GM23338 (cell line): ENCODE results near the gene KAT6B. TPM values are rescaled to one million over a fixed set of nuclear protein-coding genes. Genes with fewer than 3 reads are reported as not detected.

ENCODE experiments used
- CREB1 ChIP-seq: fragments of 250-450 bp; sonication (Bioruptor Pico); IDR thresholded peaks from 2 replicates; pipeline ENCODE4 v1.5.0; 2020; ENCODE audit warnings: low read depth, mild to moderate bottlenecking, moderate library complexity
- EZH2phosphoT487 ChIP-seq: fragments of 200-600 bp; sonication (generic); IDR thresholded peaks from one replicate; pipeline ENCODE4 v1.8.1; 2018; ENCODE audit warnings: antibody characterized with exemption; ENCODE audit not compliant: unreplicated experiment
- STAT1 ChIP-seq: IDR thresholded peaks from one replicate; pipeline ENCODE4 v1.6.1; 2016; ENCODE audit warnings: antibody characterized with exemption; ENCODE audit not compliant: unreplicated experiment
- ZNF114 ChIP-seq: fragments of 250-450 bp; sonication (Bioruptor Pico); IDR thresholded peaks from 2 replicates; pipeline ENCODE4 v1.5.0; 2020; ENCODE audit warnings: mild to moderate bottlenecking, moderate library complexity
- ZNF331 ChIP-seq: fragments of 250-450 bp; sonication (Bioruptor Pico); IDR thresholded peaks from 2 replicates; pipeline ENCODE4 v1.5.0; 2020; ENCODE audit warnings: low read depth, mild to moderate bottlenecking, moderate library complexity
- polyA plus RNA-seq: library from polyadenylated mRNA; unstranded; fragments of >200 nt; fragmentation: Nextera tagmentation; extraction: Ambion mirVana; gene quantifications from 2 replicates; pipeline ENCODE4 v1.2.1, GENCODE V29; 2016
- total RNA-seq: library from RNA; depleted of rRNA; stranded (reverse); fragments of >200 nt; shearing (Covaris generic); gene quantifications from 2 replicates; pipeline ENCODE4 v1.2.3, GENCODE V29; 2014
- TF ChIP-seq, protein P1 (sequence below): fragments of 250-450 bp; sonication (Bioruptor Pico); IDR thresholded peaks from 2 replicates; pipeline ENCODE4 v1.5.0; 2020; ENCODE audit warnings: mild to moderate bottlenecking, moderate library complexity
- TF ChIP-seq, protein P2 (sequence below): IDR thresholded peaks from 2 replicates; pipeline ENCODE4 v1.6.1; 2016; ENCODE audit warnings: antibody characterized with exemption
- TF ChIP-seq, protein P3 (sequence below), 2 experiments: fragments of 200-600 bp in 1 of 2; sonication (generic) in 1 of 2; conservative IDR thresholded peaks; 2 replicates each; pipeline versions ENCODE4 v1.5.1 to v1.6.1; 2016 to 2017; ENCODE audit warnings: antibody characterized with exemption in 2 of 2, low read depth in 2 of 2, mild to moderate bottlenecking in 2 of 2, moderate library complexity in 1 of 2

The KAT6B gene
- total and polyA plus RNA-seq, 2 experiments from 2014 or later: 21.3 to 31.4 TPM

DNA sequence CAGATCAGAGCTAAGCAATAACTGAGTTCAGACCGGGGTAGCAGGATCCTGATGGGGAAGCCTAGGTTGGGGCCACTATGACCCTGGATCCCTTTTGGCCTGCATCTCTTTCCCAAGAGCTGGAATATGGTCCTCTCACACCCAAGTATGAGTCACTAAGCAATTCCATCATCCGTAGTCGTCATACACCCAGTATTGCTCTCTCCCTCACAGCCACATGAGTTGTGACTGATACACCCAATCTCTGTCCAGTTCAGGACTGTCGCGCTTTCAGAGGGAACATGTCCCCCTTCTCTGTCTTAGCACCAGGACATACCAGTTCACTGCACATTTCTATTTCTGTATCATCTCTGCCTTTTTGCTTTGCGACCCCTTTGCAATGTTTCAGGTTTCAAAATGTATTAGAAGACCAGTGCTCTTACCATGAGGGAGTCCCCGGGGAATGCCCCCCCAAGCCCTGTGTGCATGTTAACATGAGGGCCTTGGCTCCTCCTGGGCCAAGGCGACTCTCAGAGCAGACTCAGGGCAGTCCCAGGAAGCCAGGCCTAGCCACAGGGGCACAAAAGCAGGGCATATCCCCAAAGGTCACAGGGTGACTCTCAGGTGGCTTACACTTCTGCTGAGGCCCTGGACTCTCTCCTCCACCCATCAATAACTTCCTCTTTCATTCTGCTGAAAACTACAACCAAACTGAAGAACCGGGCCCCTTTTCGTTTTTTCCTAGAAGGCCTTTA, 209.7 kb downstream of the KAT6B start (continued):
- TF ChIP-seq, protein P1, sequence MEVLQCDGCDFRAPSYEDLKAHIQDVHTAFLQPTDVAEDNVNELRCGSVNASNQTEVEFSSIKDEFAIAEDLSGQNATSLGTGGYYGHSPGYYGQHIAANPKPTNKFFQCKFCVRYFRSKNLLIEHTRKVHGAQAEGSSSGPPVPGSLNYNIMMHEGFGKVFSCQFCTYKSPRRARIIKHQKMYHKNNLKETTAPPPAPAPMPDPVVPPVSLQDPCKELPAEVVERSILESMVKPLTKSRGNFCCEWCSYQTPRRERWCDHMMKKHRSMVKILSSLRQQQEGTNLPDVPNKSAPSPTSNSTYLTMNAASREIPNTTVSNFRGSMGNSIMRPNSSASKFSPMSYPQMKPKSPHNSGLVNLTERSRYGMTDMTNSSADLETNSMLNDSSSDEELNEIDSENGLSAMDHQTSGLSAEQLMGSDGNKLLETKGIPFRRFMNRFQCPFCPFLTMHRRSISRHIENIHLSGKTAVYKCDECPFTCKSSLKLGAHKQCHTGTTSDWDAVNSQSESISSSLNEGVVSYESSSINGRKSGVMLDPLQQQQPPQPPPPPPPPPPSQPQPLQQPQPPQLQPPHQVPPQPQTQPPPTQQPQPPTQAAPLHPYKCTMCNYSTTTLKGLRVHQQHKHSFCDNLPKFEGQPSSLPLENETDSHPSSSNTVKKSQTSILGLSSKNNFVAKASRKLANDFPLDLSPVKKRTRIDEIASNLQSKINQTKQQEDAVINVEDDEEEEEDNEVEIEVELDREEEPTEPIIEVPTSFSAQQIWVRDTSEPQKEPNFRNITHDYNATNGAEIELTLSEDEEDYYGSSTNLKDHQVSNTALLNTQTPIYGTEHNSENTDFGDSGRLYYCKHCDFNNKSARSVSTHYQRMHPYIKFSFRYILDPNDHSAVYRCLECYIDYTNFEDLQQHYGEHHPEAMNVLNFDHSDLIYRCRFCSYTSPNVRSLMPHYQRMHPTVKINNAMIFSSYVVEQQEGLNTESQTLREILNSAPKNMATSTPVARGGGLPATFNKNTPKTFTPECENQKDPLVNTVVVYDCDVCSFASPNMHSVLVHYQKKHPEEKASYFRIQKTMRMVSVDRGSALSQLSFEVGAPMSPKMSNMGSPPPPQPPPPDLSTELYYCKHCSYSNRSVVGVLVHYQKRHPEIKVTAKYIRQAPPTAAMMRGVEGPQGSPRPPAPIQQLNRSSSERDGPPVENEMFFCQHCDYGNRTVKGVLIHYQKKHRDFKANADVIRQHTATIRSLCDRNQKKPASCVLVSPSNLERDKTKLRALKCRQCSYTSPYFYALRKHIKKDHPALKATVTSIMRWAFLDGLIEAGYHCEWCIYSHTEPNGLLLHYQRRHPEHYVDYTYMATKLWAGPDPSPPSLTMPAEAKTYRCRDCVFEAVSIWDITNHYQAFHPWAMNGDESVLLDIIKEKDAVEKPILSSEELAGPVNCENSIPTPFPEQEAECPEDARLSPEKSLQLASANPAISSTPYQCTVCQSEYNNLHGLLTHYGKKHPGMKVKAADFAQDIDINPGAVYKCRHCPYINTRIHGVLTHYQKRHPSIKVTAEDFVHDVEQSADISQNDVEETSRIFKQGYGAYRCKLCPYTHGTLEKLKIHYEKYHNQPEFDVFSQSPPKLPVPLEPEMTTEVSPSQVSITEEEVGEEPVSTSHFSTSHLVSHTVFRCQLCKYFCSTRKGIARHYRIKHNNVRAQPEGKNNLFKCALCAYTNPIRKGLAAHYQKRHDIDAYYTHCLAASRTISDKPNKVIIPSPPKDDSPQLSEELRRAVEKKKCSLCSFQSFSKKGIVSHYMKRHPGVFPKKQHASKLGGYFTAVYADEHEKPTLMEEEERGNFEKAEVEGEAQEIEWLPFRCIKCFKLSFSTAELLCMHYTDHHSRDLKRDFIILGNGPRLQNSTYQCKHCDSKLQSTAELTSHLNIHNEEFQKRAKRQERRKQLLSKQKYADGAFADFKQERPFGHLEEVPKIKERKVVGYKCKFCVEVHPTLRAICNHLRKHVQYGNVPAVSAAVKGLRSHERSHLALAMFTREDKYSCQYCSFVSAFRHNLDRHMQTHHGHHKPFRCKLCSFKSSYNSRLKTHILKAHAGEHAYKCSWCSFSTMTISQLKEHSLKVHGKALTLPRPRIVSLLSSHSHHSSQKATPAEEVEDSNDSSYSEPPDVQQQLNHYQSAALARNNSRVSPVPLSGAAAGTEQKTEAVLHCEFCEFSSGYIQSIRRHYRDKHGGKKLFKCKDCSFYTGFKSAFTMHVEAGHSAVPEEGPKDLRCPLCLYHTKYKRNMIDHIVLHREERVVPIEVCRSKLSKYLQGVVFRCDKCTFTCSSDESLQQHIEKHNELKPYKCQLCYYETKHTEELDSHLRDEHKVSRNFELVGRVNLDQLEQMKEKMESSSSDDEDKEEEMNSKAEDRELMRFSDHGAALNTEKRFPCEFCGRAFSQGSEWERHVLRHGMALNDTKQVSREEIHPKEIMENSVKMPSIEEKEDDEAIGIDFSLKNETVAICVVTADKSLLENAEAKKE (CRISPR knock-in tag): no peak
- TF ChIP-seq ZNF114 (CRISPR knock-in tag) (no peak), ZNF331 (no peak), STAT1 (no peak), CREB1 (CRISPR knock-in tag) (no peak), EZH2phosphoT487 (no peak)
- TF ChIP-seq, protein P2, sequence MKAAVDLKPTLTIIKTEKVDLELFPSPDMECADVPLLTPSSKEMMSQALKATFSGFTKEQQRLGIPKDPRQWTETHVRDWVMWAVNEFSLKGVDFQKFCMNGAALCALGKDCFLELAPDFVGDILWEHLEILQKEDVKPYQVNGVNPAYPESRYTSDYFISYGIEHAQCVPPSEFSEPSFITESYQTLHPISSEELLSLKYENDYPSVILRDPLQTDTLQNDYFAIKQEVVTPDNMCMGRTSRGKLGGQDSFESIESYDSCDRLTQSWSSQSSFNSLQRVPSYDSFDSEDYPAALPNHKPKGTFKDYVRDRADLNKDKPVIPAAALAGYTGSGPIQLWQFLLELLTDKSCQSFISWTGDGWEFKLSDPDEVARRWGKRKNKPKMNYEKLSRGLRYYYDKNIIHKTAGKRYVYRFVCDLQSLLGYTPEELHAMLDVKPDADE: no peak
- TF ChIP-seq, protein P3, sequence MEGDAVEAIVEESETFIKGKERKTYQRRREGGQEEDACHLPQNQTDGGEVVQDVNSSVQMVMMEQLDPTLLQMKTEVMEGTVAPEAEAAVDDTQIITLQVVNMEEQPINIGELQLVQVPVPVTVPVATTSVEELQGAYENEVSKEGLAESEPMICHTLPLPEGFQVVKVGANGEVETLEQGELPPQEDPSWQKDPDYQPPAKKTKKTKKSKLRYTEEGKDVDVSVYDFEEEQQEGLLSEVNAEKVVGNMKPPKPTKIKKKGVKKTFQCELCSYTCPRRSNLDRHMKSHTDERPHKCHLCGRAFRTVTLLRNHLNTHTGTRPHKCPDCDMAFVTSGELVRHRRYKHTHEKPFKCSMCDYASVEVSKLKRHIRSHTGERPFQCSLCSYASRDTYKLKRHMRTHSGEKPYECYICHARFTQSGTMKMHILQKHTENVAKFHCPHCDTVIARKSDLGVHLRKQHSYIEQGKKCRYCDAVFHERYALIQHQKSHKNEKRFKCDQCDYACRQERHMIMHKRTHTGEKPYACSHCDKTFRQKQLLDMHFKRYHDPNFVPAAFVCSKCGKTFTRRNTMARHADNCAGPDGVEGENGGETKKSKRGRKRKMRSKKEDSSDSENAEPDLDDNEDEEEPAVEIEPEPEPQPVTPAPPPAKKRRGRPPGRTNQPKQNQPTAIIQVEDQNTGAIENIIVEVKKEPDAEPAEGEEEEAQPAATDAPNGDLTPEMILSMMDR (conservative IDR thresholded peaks at IDR 0.05; ENCODE audit: low read depth in 2 of 2): no peak
